BE2C (cell line): ENCODE measurements around the gene ZDHHC8.

Experiments
- DNase-seq: peaks from one replicate; pipeline ENCODE4 v3.0.0-alpha.2; 2020
- H3K27me3 ChIP-seq: fragments of 250-450 bp; sonication (Bioruptor Pico); 2 replicates; pipeline ENCODE4 v1.5.1; 2020; ENCODE audit warnings: mild to moderate bottlenecking
- H3K36me3 ChIP-seq: fragments of 250-450 bp; sonication (Bioruptor Pico); 2 replicates; pipeline ENCODE4 v1.5.1; 2020; ENCODE audit warnings: mild to moderate bottlenecking
- H3K4me1 ChIP-seq: fragments of 250-450 bp; sonication (Bioruptor Pico); 2 replicates; pipeline ENCODE4 v1.5.1; 2020
- H3K4me3 ChIP-seq: 2 replicates; pipeline ENCODE4 v1.5.1; 2011; ENCODE audit warnings: low read depth, low read length
- H3K9me3 ChIP-seq: fragments of 250-450 bp; sonication (Bioruptor Pico); 2 replicates; pipeline ENCODE4 v1.5.1; 2020
- CTCF ChIP-seq: IDR thresholded peaks from 2 replicates; pipeline ENCODE4 v1.5.1; 2012; ENCODE audit warnings: mild to moderate bottlenecking, low read depth, low read length

Gene ZDHHC8

GRCh38 chr22:20183823-20184222 lies 52.2 kb downstream of the ZDHHC8 start:
- no peak overlapping the region for H3K4me3 ChIP-seq
- no peaks in the 10 kb centered on the region for H3K4me1 ChIP-seq
- no peaks in the 10 kb centered on the region for H3K36me3 ChIP-seq
- TF ChIP-seq CTCF = no peak
- no peaks in the 10 kb centered on the region for H3K27me3 ChIP-seq
- no peaks in the 10 kb centered on the region for H3K9me3 ChIP-seq
- DNase-seq = no peak

GRCh38 chr22:20184501-20185165 lies 53.0 kb downstream of the ZDHHC8 start:
- Histone ChIP-seq H3K36me3 (no peaks in the 10 kb centered on the region), H3K9me3 (no peaks in the 10 kb centered on the region), H3K4me3 (no peak overlapping the region), H3K27me3 (no peaks in the 10 kb centered on the region), H3K4me1 (no peaks in the 10 kb centered on the region)
- DNase-seq = no peak
- TF ChIP-seq CTCF = no peak

- no peaks in the 10 kb centered on the region for H3K9me3 ChIP-seq
- H3K4me1 ChIP-seq = no peaks in the 10 kb centered on the region
- no peak for DNase-seq
- no peak for TF ChIP-seq CTCF
- H3K36me3 ChIP-seq = no peaks in the 10 kb centered on the region
- no peak overlapping the region for H3K4me3 ChIP-seq
- H3K27me3 ChIP-seq = no peaks in the 10 kb centered on the region
Observed at GRCh38 chr22:20185750-20186149, 54.1 kb downstream of the ZDHHC8 start.

GRCh38 chr22:20186183-20186870 lies 54.7 kb downstream of the ZDHHC8 start:
- no peaks in the 10 kb centered on the region for H3K4me1 ChIP-seq
- no peaks in the 10 kb centered on the region for H3K27me3 ChIP-seq
- no peak for DNase-seq
- no peaks in the 10 kb centered on the region for H3K36me3 ChIP-seq
- H3K4me3 ChIP-seq = no peak overlapping the region
- peak; percentile 15; the same call in 1 of the 2 replicates for TF ChIP-seq CTCF
- no peaks in the 10 kb centered on the region for H3K9me3 ChIP-seq

GRCh38 chr22:20186871-20187546 lies 55.4 kb downstream of the ZDHHC8 start:
- Histone ChIP-seq H3K36me3 (no peaks in the 10 kb centered on the region), H3K4me1 (no peaks in the 10 kb centered on the region), H3K27me3 (no peaks in the 10 kb centered on the region), H3K9me3 (no peaks in the 10 kb centered on the region), H3K4me3 (no peak overlapping the region)
- DNase-seq = no peak
- TF ChIP-seq CTCF = no peak
